ENCODE results near the gene EN2.

DNA sequence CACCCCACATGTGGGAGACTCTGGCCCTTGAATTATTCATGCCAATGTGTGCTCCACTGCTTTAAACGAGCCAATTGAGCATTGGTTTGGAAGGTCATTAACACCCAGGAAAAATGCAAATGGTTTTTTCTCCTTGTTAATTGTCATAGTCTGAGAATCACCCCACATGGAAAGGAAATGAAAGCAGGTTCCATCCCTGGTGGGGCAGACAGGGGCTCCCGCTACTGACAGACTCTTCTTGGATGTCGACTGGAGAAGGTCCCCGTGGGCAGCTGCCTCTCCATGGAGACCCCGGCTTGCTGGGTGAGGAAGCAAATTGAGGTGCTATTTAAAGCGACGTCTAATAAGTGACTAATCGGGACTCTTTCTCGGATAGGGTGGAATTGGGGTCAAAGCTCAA is 32.0 kb upstream of the EN2 start:
- TF ChIP-seq, protein P1, sequence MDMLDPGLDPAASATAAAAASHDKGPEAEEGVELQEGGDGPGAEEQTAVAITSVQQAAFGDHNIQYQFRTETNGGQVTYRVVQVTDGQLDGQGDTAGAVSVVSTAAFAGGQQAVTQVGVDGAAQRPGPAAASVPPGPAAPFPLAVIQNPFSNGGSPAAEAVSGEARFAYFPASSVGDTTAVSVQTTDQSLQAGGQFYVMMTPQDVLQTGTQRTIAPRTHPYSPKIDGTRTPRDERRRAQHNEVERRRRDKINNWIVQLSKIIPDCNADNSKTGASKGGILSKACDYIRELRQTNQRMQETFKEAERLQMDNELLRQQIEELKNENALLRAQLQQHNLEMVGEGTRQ (IDR thresholded peaks at IDR 0.05; ENCODE audit: borderline replicate concordance, low read depth, low read length): no peak
- TF ChIP-seq, protein P2, sequence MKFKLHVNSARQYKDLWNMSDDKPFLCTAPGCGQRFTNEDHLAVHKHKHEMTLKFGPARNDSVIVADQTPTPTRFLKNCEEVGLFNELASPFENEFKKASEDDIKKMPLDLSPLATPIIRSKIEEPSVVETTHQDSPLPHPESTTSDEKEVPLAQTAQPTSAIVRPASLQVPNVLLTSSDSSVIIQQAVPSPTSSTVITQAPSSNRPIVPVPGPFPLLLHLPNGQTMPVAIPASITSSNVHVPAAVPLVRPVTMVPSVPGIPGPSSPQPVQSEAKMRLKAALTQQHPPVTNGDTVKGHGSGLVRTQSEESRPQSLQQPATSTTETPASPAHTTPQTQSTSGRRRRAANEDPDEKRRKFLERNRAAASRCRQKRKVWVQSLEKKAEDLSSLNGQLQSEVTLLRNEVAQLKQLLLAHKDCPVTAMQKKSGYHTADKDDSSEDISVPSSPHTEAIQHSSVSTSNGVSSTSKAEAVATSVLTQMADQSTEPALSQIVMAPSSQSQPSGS (IDR thresholded peaks at IDR 0.05; ENCODE audit: low read length): no peak
- TF ChIP-seq, protein P3, sequence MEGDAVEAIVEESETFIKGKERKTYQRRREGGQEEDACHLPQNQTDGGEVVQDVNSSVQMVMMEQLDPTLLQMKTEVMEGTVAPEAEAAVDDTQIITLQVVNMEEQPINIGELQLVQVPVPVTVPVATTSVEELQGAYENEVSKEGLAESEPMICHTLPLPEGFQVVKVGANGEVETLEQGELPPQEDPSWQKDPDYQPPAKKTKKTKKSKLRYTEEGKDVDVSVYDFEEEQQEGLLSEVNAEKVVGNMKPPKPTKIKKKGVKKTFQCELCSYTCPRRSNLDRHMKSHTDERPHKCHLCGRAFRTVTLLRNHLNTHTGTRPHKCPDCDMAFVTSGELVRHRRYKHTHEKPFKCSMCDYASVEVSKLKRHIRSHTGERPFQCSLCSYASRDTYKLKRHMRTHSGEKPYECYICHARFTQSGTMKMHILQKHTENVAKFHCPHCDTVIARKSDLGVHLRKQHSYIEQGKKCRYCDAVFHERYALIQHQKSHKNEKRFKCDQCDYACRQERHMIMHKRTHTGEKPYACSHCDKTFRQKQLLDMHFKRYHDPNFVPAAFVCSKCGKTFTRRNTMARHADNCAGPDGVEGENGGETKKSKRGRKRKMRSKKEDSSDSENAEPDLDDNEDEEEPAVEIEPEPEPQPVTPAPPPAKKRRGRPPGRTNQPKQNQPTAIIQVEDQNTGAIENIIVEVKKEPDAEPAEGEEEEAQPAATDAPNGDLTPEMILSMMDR (IDR thresholded peaks at IDR 0.05 in 2 of 3, conservative IDR thresholded peaks at IDR 0.05 in 1 of 3; ENCODE audit: control insufficient read depth in 2 of 3, extremely low read depth in 1 of 3, insufficient read depth in 1 of 3, low read depth in 3 of 3, low read length in 3 of 3): no peak
- TF ChIP-seq POLR2A (IDR thresholded peaks at IDR 0.05; ENCODE audit: low read depth, low read length) (no peak), POLR2AphosphoS5 (IDR thresholded peaks at IDR 0.05; ENCODE audit: low read length) (no peak), KAT2A (conservative IDR thresholded peaks at IDR 0.05; ENCODE audit: control insufficient read depth, low read depth, low read length) (no peak), EZH2 (IDR thresholded peaks at IDR 0.05; ENCODE audit: borderline replicate concordance, control insufficient read depth, low read depth, low read length) (no peak), TCF7 (IDR thresholded peaks at IDR 0.05; ENCODE audit: borderline replicate concordance) (no peak), CBFB (IDR thresholded peaks at IDR 0.05; ENCODE audit: low read depth) (no peak), ZZZ3 (IDR thresholded peaks at IDR 0.05; ENCODE audit: control insufficient read depth, insufficient read length, low read depth) (no peak)
- TF ChIP-seq, protein P4, sequence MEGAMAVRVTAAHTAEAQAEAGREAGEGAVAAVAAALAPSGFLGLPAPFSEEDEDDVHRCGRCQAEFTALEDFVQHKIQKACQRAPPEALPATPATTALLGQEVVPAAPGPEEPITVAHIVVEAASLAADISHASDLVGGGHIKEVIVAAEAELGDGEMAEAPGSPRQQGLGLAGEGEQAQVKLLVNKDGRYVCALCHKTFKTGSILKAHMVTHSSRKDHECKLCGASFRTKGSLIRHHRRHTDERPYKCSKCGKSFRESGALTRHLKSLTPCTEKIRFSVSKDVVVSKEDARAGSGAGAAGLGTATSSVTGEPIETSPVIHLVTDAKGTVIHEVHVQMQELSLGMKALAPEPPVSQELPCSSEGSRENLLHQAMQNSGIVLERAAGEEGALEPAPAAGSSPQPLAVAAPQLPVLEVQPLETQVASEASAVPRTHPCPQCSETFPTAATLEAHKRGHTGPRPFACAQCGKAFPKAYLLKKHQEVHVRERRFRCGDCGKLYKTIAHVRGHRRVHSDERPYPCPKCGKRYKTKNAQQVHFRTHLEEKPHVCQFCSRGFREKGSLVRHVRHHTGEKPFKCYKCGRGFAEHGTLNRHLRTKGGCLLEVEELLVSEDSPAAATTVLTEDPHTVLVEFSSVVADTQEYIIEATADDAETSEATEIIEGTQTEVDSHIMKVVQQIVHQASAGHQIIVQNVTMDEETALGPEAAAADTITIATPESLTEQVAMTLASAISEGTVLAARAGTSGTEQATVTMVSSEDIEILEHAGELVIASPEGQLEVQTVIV (IDR thresholded peaks at IDR 0.05; ENCODE audit: borderline replicate concordance, partially characterized antibody): no peak
- TF ChIP-seq, protein P5, sequence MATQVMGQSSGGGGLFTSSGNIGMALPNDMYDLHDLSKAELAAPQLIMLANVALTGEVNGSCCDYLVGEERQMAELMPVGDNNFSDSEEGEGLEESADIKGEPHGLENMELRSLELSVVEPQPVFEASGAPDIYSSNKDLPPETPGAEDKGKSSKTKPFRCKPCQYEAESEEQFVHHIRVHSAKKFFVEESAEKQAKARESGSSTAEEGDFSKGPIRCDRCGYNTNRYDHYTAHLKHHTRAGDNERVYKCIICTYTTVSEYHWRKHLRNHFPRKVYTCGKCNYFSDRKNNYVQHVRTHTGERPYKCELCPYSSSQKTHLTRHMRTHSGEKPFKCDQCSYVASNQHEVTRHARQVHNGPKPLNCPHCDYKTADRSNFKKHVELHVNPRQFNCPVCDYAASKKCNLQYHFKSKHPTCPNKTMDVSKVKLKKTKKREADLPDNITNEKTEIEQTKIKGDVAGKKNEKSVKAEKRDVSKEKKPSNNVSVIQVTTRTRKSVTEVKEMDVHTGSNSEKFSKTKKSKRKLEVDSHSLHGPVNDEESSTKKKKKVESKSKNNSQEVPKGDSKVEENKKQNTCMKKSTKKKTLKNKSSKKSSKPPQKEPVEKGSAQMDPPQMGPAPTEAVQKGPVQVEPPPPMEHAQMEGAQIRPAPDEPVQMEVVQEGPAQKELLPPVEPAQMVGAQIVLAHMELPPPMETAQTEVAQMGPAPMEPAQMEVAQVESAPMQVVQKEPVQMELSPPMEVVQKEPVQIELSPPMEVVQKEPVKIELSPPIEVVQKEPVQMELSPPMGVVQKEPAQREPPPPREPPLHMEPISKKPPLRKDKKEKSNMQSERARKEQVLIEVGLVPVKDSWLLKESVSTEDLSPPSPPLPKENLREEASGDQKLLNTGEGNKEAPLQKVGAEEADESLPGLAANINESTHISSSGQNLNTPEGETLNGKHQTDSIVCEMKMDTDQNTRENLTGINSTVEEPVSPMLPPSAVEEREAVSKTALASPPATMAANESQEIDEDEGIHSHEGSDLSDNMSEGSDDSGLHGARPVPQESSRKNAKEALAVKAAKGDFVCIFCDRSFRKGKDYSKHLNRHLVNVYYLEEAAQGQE (IDR thresholded peaks at IDR 0.05; ENCODE audit: low read depth, low read length): no peak
- TF ChIP-seq, protein P6, sequence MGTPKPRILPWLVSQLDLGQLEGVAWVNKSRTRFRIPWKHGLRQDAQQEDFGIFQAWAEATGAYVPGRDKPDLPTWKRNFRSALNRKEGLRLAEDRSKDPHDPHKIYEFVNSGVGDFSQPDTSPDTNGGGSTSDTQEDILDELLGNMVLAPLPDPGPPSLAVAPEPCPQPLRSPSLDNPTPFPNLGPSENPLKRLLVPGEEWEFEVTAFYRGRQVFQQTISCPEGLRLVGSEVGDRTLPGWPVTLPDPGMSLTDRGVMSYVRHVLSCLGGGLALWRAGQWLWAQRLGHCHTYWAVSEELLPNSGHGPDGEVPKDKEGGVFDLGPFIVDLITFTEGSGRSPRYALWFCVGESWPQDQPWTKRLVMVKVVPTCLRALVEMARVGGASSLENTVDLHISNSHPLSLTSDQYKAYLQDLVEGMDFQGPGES (IDR thresholded peaks at IDR 0.05): no peak
- TF ChIP-seq, protein P7, sequence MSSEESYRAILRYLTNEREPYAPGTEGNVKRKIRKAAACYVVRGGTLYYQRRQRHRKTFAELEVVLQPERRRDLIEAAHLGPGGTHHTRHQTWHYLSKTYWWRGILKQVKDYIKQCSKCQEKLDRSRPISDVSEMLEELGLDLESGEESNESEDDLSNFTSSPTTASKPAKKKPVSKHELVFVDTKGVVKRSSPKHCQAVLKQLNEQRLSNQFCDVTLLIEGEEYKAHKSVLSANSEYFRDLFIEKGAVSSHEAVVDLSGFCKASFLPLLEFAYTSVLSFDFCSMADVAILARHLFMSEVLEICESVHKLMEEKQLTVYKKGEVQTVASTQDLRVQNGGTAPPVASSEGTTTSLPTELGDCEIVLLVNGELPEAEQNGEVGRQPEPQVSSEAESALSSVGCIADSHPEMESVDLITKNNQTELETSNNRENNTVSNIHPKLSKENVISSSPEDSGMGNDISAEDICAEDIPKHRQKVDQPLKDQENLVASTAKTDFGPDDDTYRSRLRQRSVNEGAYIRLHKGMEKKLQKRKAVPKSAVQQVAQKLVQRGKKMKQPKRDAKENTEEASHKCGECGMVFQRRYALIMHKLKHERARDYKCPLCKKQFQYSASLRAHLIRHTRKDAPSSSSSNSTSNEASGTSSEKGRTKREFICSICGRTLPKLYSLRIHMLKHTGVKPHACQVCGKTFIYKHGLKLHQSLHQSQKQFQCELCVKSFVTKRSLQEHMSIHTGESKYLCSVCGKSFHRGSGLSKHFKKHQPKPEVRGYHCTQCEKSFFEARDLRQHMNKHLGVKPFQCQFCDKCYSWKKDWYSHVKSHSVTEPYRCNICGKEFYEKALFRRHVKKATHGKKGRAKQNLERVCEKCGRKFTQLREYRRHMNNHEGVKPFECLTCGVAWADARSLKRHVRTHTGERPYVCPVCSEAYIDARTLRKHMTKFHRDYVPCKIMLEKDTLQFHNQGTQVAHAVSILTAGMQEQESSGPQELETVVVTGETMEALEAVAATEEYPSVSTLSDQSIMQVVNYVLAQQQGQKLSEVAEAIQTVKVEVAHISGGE (CRISPR knock-in tag; IDR thresholded peaks at IDR 0.05): no peak
